ENCODE results near the gene C10orf105.

DNA sequence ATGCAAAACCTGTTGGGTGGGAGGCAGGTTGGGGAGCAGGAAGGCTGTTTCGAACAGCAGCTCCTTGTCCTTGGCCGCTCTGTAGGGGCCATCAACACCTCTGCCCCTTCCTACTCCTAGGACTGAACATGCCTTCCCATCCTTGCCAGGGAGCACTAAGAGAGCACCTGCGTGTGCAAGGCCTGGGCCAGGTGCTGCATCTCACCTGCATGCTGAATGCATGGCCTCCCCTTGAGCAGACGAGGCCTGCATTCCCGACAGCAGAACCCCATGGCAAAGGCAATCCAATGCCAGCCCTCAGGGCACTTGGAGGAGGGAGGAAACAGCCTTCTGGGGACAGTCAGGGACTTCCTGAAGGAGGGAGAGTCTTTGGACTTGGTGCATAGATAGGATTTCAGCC, 42.7 kb upstream of the C10orf105 start:
- TF ChIP-seq POLR2A (IDR thresholded peaks at IDR 0.05; ENCODE audit: low read depth, low read length), result no peak
- TF ChIP-seq TAF1 (IDR thresholded peaks at IDR 0.05; ENCODE audit: low read depth, low read length), result no peak
- no peak for TF ChIP-seq POLR2AphosphoS5 (IDR thresholded peaks at IDR 0.05; ENCODE audit: low read depth, low read length)

Data from GM12891 (cell line).